Cerebellar cortex (tissue), 1 donor: ENCODE measurements around the gene TRIP6.
"Not testable (repeated sequence)": the region's sequence is repeated elsewhere in the genome, so short reads cannot be mapped to it uniquely, and the experiment has no call there.

ENCODE experiments used
- DNase-seq: peaks from one replicate; pipeline ENCODE4 v3.0.0-alpha.2; 2015; ENCODE audit warnings: low spot score

TRIP6 gene

GRCh38 chr7:100919335-100919734 lies 52.1 kb downstream of the TRIP6 start:
- not testable (repeated sequence) for DNase-seq

- DNase-seq, result not testable (repeated sequence)
These were observed 52.7 kb downstream of the TRIP6 start for GRCh38 chr7:100919779-100920437.

- no peak for DNase-seq
These were observed 53.9 kb downstream of the TRIP6 start for GRCh38 chr7:100921039-100921438.
